ENCODE measurements around the gene CHAT.

CHAT gene

GRCh38 chr10:49628599-49628998 lies 14.8 kb downstream of the CHAT start:
- no peak for FAIRE-seq
- DNase-seq (ENCODE audit: low spot score) = no peak

GRCh38 chr10:49629431-49629881 lies 15.6 kb downstream of the CHAT start:
- FAIRE-seq (no peak), DNase-seq (ENCODE audit: low spot score) (no peak)

- DNase-seq (ENCODE audit: low spot score) = no peak
- FAIRE-seq = no peak
Observed at GRCh38 chr10:49631975-49632374, 18.1 kb downstream of the CHAT start.

- FAIRE-seq = peak; percentile 58
- DNase-seq (ENCODE audit: low spot score) = peak; percentile 50
Observed at GRCh38 chr10:49632406-49633317, 18.8 kb downstream of the CHAT start.

DNA sequence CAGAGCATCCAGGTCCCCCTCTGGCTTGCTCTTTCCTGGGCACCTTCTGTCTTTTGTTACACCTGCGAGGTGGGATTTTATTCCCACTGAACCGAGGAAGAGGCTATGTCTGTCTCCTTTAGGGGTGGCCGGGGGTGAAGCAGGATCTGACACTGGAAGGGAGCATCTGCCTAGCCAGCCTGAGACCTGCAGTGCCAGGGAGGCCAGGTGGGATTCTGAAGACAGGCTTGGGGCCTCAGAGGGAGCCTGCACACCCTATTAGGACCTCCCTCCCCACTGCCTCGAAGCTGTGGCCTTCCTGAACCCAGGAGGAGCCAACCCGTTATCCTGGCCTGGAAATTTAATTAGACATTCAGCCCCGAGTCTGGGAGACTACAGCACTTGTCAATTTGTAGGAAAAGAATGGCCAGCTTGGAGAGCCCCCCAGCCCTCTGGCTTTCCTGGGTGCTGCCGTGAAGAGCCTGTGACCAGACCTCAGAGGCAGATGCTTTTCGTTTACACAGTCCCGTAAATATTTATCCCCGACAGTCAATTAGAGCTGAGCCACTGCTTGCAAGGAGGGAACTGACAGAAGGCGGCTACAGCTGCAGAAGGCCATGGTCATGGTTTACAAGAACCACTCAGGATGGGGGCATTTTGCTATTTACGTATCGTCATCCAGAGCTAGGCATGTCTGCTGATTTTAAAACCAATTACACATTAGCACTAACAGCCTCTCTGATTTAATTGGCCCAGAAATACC lies 19.7 kb downstream of the CHAT start:
- DNase-seq (ENCODE audit: low spot score) = no peak
- no peak for FAIRE-seq

DNA sequence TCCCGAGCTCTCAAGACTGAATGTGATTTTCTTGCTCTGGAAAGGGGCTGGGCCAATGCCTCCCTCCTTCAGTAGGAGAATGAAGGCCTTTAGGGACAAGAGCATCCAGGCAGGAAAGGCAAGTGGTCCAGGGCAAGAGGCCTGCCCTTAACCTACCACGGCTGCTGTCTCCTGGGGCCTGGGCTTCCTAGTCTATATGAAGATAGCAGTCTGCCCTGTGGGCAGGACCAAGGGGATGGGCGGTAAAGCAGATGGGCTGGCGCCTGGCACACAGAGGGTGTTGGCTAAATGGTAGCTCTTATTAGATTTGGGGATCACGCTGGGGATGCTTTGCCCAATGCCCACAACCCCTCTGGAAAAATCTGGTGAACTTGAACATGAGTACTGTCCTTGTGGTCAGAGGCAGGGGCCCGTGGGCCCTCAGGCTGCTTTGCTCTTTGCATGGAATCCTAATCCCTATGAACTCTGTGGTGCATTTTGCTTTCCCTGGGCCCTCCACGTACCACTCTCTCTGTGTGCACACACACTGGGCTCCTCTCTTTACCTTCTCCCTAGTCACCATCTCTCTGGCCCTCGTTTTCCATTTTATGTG lies 20.3 kb downstream of the CHAT start:
- FAIRE-seq (no peak), DNase-seq (ENCODE audit: low spot score) (no peak)

- DNase-seq (ENCODE audit: low spot score) (no peak), FAIRE-seq (no peak)
Observed at GRCh38 chr10:49642311-49642710, 28.5 kb downstream of the CHAT start.

GRCh38 chr10:49643241-49644034 lies 29.6 kb downstream of the CHAT start:
- no peak for FAIRE-seq
- no peak for DNase-seq (ENCODE audit: low spot score)

DNA sequence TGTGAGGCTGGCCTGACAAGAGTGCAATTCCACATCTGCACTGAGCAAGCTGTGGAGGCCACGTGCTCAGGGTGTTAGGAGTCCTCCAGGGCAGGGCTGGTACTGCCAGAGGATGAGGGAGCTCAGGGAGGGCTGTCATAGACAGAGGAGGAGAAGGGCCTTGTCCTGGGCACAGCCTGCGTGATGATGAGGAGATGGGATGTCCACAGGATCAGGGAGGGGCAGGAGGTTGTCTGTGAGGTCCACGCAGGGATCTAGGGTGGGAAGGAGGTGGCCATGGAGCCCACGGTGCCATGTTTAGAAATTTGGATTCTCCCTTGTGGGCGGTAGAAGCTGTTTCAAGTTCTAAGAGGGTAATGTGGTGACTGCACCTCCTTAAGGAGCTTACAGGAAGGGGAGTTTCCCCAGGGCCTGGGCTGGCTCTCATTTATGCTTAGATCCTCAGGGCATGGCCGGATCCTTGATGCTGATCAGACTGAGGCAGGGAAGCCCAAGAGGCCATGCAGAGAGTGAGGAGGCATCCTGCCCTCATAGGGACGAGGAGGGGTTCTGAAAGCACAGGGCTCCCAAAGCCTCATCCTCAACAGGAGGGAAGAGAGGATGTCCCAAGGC lies 30.3 kb downstream of the CHAT start:
- FAIRE-seq (no peak), DNase-seq (ENCODE audit: low spot score) (no peak)

DNA sequence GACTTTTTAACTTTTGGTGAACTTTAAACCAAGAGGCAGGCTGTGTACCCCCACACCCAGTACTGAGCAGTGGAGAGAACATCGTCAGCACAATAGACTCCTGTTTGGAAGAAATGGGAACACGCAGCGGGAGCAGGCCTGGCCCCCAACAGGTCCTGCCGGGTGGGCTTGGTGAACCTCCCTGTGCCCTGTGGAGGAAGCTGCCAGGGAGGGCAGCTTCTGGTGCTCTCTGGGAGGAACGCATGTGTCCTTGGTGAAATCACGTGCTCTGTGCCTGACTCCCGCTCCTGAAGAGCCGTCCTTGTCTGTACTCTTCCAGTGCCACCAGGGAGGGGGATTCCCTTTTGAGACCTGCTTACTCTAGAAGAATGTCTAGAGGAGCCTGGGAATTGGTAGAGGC lies 31.6 kb downstream of the CHAT start:
- FAIRE-seq (no peak), DNase-seq (ENCODE audit: low spot score) (no peak)

GRCh38 chr10:49645871-49646870 lies 32.3 kb downstream of the CHAT start:
- FAIRE-seq = no peak

GRCh38 chr10:49647554-49647953 lies 33.7 kb downstream of the CHAT start:
- DNase-seq (ENCODE audit: low spot score) = no peak
- FAIRE-seq = no peak

More at GRCh38 chr10:49645871-49646870, 32.3 kb downstream of the CHAT start:
- no peak for DNase-seq (ENCODE audit: low spot score)

GRCh38 chr10:49647985-49648795 lies 34.4 kb downstream of the CHAT start:
- DNase-seq (ENCODE audit: low spot score) = no peak

GRCh38 chr10:49649294-49649693 lies 35.5 kb downstream of the CHAT start:
- FAIRE-seq (no peak), DNase-seq (ENCODE audit: low spot score) (no peak)

More at GRCh38 chr10:49647985-49648795, 34.4 kb downstream of the CHAT start:
- FAIRE-seq = no peak

- no peak for FAIRE-seq
- no peak for DNase-seq (ENCODE audit: low spot score)
Observed at GRCh38 chr10:49649936-49650723, 36.3 kb downstream of the CHAT start.

- FAIRE-seq (no peak), DNase-seq (ENCODE audit: low spot score) (no peak)
Observed at GRCh38 chr10:49650724-49651034, 36.8 kb downstream of the CHAT start.

DNA sequence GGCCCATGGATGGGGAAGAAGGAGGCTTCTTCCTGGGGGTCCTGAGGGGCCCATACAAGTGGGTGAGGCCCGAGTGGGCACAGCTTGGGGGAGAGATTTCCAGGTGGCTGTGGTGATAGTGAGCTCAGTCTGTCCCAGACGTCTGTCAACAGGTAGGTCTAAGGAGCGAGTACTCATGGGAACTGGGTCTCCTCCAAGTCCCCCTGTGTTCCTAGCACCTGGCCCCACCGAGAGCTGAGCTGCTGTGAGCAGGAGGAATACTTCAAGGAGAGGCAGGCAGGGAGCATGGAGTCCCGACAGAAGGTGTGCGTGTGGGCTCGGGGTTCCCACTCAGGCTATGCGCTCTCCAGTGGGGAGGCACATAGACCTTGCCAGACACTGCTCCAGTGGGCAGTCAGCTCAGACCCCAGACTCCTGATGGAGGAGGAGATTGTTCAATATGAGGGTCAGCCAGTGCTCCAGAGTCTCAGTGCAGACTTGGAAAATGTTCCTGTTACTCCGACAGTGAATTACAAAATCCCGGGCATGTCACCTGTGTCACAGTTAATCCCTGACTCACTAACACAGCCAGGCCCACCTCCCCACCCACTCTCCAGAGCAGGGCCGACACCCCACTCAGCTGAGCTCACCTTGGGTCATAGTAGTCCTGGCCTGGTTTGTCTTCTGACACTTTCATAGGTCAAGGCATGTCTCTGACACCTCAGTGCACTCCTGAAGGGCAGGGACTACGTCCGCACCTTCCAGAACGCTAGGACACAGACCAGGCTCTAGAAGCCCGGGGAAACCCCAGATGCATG lies 37.4 kb downstream of the CHAT start:
- FAIRE-seq (no peak), DNase-seq (ENCODE audit: low spot score) (no peak)

Measured in urothelium cell line (cell line).